Measurements from ENCODE around the gene MRPL14.

DNA sequence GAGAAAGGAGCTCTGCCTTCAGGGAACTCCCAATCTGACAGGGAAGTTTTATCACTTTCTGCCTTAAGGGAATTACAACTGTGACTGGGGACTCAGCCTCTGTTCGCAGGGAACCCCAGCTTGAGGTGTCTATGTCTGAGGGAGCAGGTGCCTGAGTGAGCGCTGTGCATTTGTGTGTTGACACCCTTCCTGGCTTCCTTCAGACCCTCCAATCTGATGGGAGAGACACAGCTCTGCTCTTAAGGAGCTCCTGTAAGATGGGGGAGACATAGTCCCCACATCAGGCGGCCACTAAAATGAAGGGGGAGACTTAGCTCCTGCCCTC lies 62.3 kb downstream of the MRPL14 start:
- no peak for TF ChIP-seq CTCF (IDR thresholded peaks at IDR 0.05)
- no peak for TF ChIP-seq POLR2A (IDR thresholded peaks at IDR 0.05)

Measured in testis (tissue), 2 donors.